ENCODE data around the gene RESP18. TPM values are rescaled to one million over a fixed set of nuclear protein-coding genes. Genes with fewer than 3 reads are reported as not detected.
A peak's percentile ranks its signal among the peaks of the same experiment; 100 is the strongest.

The RESP18 gene
- total RNA-seq, 1 donor from 2014 or later = not detected

- no peak for DNase-seq (ENCODE audit: low read depth)
- TF ChIP-seq, protein P1, sequence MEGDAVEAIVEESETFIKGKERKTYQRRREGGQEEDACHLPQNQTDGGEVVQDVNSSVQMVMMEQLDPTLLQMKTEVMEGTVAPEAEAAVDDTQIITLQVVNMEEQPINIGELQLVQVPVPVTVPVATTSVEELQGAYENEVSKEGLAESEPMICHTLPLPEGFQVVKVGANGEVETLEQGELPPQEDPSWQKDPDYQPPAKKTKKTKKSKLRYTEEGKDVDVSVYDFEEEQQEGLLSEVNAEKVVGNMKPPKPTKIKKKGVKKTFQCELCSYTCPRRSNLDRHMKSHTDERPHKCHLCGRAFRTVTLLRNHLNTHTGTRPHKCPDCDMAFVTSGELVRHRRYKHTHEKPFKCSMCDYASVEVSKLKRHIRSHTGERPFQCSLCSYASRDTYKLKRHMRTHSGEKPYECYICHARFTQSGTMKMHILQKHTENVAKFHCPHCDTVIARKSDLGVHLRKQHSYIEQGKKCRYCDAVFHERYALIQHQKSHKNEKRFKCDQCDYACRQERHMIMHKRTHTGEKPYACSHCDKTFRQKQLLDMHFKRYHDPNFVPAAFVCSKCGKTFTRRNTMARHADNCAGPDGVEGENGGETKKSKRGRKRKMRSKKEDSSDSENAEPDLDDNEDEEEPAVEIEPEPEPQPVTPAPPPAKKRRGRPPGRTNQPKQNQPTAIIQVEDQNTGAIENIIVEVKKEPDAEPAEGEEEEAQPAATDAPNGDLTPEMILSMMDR (conservative IDR thresholded peaks at IDR 0.05; ENCODE audit: low read depth, low read length) = no peak
- no peak overlapping the region for H3K4me3 ChIP-seq (ENCODE audit: low read depth, low read length)
Observed at GRCh38 chr2:219282943-219283581, 49.5 kb downstream of the RESP18 start.

DNA sequence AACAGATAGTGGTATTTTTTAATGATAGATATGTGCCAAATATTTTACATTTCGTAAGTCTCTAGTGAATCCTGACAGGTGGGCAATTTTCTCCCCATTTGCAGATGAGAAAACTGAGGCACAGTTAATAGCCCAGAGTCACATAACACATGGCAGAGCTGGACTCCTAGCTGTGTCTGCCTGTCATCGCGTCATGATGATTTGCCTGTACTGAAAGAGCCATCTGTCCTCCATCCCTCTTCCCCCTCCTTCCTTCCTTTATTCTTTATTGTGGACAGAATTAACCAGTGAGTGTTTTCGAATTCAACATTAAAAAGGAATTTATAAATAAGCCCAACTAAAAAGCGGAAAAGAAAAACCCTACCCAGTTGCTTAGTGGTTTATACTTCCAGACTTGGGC, 50.2 kb downstream of the RESP18 start:
- no peak overlapping the region for H3K4me3 ChIP-seq (ENCODE audit: low read depth, low read length)
- DNase-seq (ENCODE audit: low read depth) = no peak
- TF ChIP-seq, protein P1 (conservative IDR thresholded peaks at IDR 0.05; ENCODE audit: low read depth, low read length) = no peak

DNA sequence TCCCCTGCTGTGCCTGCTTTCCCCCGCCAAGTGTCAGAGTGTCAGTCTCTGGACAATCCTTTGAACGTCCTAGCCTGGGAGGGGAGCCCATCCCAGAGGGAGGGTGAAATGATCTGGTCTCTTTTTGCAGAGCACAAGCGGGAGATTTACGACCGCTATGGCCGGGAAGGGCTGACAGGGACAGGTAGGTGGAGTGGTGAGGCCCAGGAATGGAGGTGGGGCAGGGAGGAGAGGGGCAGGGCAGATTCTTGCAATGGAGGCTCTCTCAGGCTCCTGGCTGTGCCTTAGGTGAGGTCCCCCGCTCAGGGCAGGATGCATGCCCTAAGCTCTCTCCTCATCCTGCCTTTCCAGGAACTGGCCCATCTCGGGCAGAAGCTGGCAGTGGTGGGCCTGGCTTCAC, 51.0 kb downstream of the RESP18 start:
- TF ChIP-seq, protein P1 (conservative IDR thresholded peaks at IDR 0.05; ENCODE audit: low read depth, low read length) = no peak
- no peak for DNase-seq (ENCODE audit: low read depth)
- no peak overlapping the region for H3K4me3 ChIP-seq (ENCODE audit: low read depth, low read length)

GRCh38 chr2:219280651-219281050, 51.9 kb downstream of the RESP18 start:
- TF ChIP-seq, protein P1 (conservative IDR thresholded peaks at IDR 0.05; ENCODE audit: low read depth, low read length) = no peak
- no peak for DNase-seq (ENCODE audit: low read depth)
- no peak overlapping the region for H3K4me3 ChIP-seq (ENCODE audit: low read depth, low read length)

DNA sequence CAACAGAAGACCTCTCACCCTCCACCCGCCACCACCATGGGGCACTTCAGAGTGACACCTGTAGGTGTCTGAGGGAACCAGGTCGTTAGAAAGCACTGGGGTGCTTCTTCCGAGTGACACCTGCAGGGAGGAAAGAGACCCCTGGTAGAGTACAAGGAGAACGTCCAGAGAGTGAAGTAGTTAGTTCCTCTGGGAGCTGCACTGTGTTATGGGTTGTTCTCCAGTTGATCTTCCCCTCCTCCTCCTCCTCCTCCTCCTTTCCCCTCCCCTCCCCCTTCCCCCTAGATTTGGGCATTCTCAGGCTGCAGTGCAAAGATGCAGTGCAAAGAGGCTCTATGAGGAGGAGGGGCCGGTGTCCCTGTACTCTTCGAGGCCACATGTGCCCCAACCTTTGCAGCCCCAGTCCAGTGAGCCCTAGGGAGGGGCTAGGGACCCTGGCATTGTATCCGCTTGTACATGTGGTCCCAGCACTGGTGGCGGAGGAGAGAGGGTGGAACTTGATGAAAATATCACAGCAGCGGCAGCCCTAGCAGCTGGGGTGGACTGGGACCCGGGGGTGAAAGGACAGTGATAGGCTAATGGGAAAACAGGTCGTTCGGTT, 52.5 kb downstream of the RESP18 start:
- H3K4me3 ChIP-seq (ENCODE audit: low read depth, low read length) = peak overlapping the region; percentile 78
- no peak for DNase-seq (ENCODE audit: low read depth)
- TF ChIP-seq, protein P1 (conservative IDR thresholded peaks at IDR 0.05; ENCODE audit: low read depth, low read length) = no peak

- peak; percentile 83 for DNase-seq (ENCODE audit: low read depth)
- peak within 1 kb of the TSS; percentile 78 for H3K4me3 ChIP-seq (ENCODE audit: low read depth, low read length)
- TF ChIP-seq, protein P1 (conservative IDR thresholded peaks at IDR 0.05; ENCODE audit: low read depth, low read length) = peak; percentile 10
Observed at GRCh38 chr2:219279151-219279915, 53.2 kb downstream of the RESP18 start, which contains the start of gene DNAJB2. TSS of gene DNAJB2 (plus strand) at chr2:219279366. CDS start at chr2:219279834, 468 bp downstream.

Measured in epithelial cell of proximal tubule (primary cell).